Adrenal gland (tissue), 5 donors: Measurements from ENCODE around the gene FAM9C.

ENCODE experiments used
- POLR2A ChIP-seq, 2 donors: fragments of 450-650 bp; IDR thresholded peaks; one replicate each; pipeline ENCODE4 v1.6.1; 2017; ENCODE audit warnings: antibody characterized with exemption in 2 of 2, mild to moderate bottlenecking in 2 of 2, moderate library complexity in 1 of 2
- TF ChIP-seq, protein P1 (sequence below), 6 experiments: fragments of 450-650 bp in 4 of 6; fragments of 200-600 bp in 2 of 6; sonication (generic) in 1 of 6; IDR thresholded peaks; 1 replicate in 5 of 6; 2 replicates in 1 of 6; pipeline versions ENCODE4 v1.5.1 to v1.8.0; 2016 to 2021; ENCODE audit warnings: antibody characterized with exemption in 6 of 6, mild to moderate bottlenecking in 2 of 6, moderate library complexity in 1 of 6
- donor health status: DM: no; HTN: no; CAD: no.

DNA sequence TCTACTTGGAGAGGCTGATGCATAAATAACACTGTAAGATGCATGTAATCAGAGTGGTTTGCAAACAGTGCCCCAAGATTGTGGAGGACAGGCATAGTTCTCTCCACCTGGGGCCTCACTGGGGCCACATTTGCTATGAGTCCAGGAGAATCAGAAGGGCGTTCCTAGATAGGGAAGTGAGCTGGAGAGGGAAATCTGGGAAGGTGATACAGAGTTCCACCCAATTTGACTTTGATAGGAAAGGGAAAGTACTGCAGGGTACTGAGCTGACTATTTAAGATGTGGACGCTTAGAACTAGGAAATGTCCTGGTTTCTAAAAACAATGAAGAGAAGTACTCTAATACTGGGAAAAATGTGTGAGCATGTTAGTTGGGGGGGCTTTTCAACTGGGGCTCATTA lies 33.9 kb downstream of the FAM9C start:
- TF ChIP-seq POLR2A (IDR thresholded peaks at IDR 0.05), result no peak
- TF ChIP-seq, protein P1, sequence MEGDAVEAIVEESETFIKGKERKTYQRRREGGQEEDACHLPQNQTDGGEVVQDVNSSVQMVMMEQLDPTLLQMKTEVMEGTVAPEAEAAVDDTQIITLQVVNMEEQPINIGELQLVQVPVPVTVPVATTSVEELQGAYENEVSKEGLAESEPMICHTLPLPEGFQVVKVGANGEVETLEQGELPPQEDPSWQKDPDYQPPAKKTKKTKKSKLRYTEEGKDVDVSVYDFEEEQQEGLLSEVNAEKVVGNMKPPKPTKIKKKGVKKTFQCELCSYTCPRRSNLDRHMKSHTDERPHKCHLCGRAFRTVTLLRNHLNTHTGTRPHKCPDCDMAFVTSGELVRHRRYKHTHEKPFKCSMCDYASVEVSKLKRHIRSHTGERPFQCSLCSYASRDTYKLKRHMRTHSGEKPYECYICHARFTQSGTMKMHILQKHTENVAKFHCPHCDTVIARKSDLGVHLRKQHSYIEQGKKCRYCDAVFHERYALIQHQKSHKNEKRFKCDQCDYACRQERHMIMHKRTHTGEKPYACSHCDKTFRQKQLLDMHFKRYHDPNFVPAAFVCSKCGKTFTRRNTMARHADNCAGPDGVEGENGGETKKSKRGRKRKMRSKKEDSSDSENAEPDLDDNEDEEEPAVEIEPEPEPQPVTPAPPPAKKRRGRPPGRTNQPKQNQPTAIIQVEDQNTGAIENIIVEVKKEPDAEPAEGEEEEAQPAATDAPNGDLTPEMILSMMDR (IDR thresholded peaks at IDR 0.05), result no peak
